ENCODE results near the gene MKRN3. TPM values are rescaled to one million over a fixed set of nuclear protein-coding genes. Genes with fewer than 3 reads are reported as not detected.

MKRN3 gene
- total RNA-seq, 1 experiment from 2014 or later, result not detected

GRCh38 chr15:23532024-23532423 is 33.5 kb upstream of the MKRN3 start:
- ATAC-seq, result no peak
- ChIA-PET CTCF (no interaction called here), POLR2A (no interaction called here)
- Mint-ChIP-seq H3K4me3 (no peak overlapping the region), H3K36me3 (peaks cover 47% of the 10 kb centered on the region), H3K27ac (no peak overlapping the region), H3K9me3 (peaks cover 61% of the 10 kb centered on the region), H3K27me3 (ENCODE audit: low read depth) (no peaks in the 10 kb centered on the region; the same call in 1 of the 2 replicates), H3K4me1 (no peaks in the 10 kb centered on the region)
- no peak for DNase-seq (ENCODE audit: low spot score)
- TF ChIP-seq IRF1 (CRISPR knock-in tag; IDR thresholded peaks at IDR 0.05) (no peak), NFYB (CRISPR knock-in tag; conservative IDR thresholded peaks at IDR 0.05; ENCODE audit: low read depth) (no peak), SP1 (CRISPR knock-in tag; conservative IDR thresholded peaks at IDR 0.05) (no peak), TP53 (CRISPR knock-in tag; IDR thresholded peaks at IDR 0.05) (no peak), ZNF317 (CRISPR knock-in tag; IDR thresholded peaks at IDR 0.05; ENCODE audit: borderline replicate concordance, low read depth) (no peak), GTF2I (CRISPR knock-in tag; conservative IDR thresholded peaks at IDR 0.05) (no peak), NFATC4 (CRISPR knock-in tag; IDR thresholded peaks at IDR 0.05) (no peak), ELF4 (CRISPR knock-in tag; IDR thresholded peaks at IDR 0.05; ENCODE audit: low read depth) (no peak), MYBL2 (CRISPR knock-in tag; IDR thresholded peaks at IDR 0.05) (no peak), NR3C1 (CRISPR knock-in tag; conservative IDR thresholded peaks at IDR 0.05; ENCODE audit: low read depth) (no peak), NFE2L1 (CRISPR knock-in tag; IDR thresholded peaks at IDR 0.05) (no peak), RELA (CRISPR knock-in tag; IDR thresholded peaks at IDR 0.05; ENCODE audit: borderline replicate concordance) (no peak), SMAD3 (CRISPR knock-in tag; IDR thresholded peaks at IDR 0.05; ENCODE audit: borderline replicate concordance) (no peak), AR (CRISPR knock-in tag; IDR thresholded peaks at IDR 0.05) (no peak), AFF4 (CRISPR knock-in tag; IDR thresholded peaks at IDR 0.05; ENCODE audit: borderline replicate concordance) (no peak)

GRCh38 chr15:23536659-23537058 is 28.8 kb upstream of the MKRN3 start:
- Mint-ChIP-seq H3K27ac (no peak overlapping the region), H3K36me3 (peaks cover 34% of the 10 kb centered on the region), H3K4me3 (no peak overlapping the region), H3K27me3 (ENCODE audit: low read depth) (no peaks in the 10 kb centered on the region; the same call in 1 of the 2 replicates), H3K4me1 (peaks cover 9% of the 10 kb centered on the region), H3K9me3 (peaks cover 66% of the 10 kb centered on the region)
- ChIA-PET POLR2A (no interaction called here), CTCF (no interaction called here)
- no peak for TF ChIP-seq TP53 (CRISPR knock-in tag; IDR thresholded peaks at IDR 0.05)
- TF ChIP-seq, protein P1, sequence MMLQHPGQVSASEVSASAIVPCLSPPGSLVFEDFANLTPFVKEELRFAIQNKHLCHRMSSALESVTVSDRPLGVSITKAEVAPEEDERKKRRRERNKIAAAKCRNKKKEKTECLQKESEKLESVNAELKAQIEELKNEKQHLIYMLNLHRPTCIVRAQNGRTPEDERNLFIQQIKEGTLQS (CRISPR knock-in tag; conservative IDR thresholded peaks at IDR 0.05), result no peak
- TF ChIP-seq IRF1 (CRISPR knock-in tag; IDR thresholded peaks at IDR 0.05), result no peak
- no peak for TF ChIP-seq IRF2 (CRISPR knock-in tag; IDR thresholded peaks at IDR 0.05; ENCODE audit: borderline replicate concordance, low read depth)
- no peak for TF ChIP-seq SP1 (CRISPR knock-in tag; conservative IDR thresholded peaks at IDR 0.05)
- TF ChIP-seq JAZF1 (CRISPR knock-in tag; IDR thresholded peaks at IDR 0.05), result no peak
- TF ChIP-seq, protein P2, sequence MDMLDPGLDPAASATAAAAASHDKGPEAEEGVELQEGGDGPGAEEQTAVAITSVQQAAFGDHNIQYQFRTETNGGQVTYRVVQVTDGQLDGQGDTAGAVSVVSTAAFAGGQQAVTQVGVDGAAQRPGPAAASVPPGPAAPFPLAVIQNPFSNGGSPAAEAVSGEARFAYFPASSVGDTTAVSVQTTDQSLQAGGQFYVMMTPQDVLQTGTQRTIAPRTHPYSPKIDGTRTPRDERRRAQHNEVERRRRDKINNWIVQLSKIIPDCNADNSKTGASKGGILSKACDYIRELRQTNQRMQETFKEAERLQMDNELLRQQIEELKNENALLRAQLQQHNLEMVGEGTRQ (CRISPR knock-in tag; IDR thresholded peaks at IDR 0.05), result no peak
- TF ChIP-seq ZNF425 (CRISPR knock-in tag; conservative IDR thresholded peaks at IDR 0.05), result no peak
- TF ChIP-seq ATF6 (CRISPR knock-in tag; IDR thresholded peaks at IDR 0.05), result no peak
- DNase-seq (ENCODE audit: low spot score), result no peak
- ATAC-seq, result no peak
